Tibial nerve (tissue), 4 donors: ENCODE measurements around the gene NEURL2.

Source experiments
- EP300 ChIP-seq, 2 donors: sonication (generic); formaldehyde crosslinking; IDR thresholded peaks; one replicate each; pipeline ENCODE4 v1.6.1; 2017; ENCODE audit warnings: antibody characterized with exemption in 2 of 2, mild to moderate bottlenecking in 1 of 2
- POLR2A ChIP-seq, 2 donors: fragments of 450-650 bp; IDR thresholded peaks; one replicate each; pipeline ENCODE4 v1.6.1; 2017; ENCODE audit warnings: antibody characterized with exemption in 2 of 2, mild to moderate bottlenecking in 2 of 2, moderate library complexity in 2 of 2
- TF ChIP-seq, protein P1 (sequence below), 5 experiments: fragments of 200-600 bp in 3 of 5; fragments of 450-650 bp in 2 of 5; sonication (generic) in 3 of 5; IDR thresholded peaks; one replicate each; pipeline ENCODE4 v1.5.1; 2016 to 2019; ENCODE audit warnings: antibody characterized with exemption in 5 of 5, mild to moderate bottlenecking in 3 of 5, moderate library complexity in 2 of 5

DNA sequence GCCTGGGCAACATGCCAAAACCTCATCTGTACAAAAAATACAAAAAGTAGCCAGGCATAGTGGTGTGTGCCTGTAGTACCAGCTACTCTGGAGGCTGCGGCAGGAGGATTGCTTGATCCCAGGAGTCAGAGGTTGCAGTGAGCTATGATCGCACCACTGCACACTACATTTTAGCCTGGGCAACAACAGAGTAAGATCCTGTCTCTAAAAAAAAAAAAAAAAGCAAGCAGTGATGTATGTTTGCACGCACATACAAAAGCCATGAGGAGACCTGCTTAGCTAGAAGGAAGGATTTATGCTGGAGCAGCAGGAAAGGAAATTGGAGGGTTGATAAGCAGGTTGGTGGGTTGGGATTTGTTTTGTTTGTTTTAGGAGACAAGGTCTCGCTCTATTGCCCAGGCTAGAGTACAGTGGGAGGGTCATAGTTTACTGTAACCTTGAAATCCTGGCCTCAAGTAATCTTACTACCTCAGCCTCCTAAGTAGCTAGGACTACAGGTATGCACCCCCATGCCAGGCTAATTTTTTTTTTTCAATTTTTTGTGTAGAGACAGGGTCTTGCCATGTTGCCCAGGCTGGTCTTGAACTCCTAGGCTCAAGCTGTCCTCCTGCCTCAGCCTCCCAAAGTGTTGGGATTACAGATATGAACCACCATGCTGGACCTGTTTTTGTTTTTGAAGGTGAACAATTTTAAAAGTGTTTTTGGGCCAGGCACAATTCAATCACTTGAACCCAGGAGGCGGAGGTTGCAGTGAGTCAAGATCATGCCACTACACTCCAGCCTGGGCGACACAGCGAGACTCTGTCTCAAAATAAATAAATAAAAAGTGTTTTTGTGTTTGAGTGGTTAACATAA is 29.6 kb downstream of the NEURL2 start:
- TF ChIP-seq, protein P1, sequence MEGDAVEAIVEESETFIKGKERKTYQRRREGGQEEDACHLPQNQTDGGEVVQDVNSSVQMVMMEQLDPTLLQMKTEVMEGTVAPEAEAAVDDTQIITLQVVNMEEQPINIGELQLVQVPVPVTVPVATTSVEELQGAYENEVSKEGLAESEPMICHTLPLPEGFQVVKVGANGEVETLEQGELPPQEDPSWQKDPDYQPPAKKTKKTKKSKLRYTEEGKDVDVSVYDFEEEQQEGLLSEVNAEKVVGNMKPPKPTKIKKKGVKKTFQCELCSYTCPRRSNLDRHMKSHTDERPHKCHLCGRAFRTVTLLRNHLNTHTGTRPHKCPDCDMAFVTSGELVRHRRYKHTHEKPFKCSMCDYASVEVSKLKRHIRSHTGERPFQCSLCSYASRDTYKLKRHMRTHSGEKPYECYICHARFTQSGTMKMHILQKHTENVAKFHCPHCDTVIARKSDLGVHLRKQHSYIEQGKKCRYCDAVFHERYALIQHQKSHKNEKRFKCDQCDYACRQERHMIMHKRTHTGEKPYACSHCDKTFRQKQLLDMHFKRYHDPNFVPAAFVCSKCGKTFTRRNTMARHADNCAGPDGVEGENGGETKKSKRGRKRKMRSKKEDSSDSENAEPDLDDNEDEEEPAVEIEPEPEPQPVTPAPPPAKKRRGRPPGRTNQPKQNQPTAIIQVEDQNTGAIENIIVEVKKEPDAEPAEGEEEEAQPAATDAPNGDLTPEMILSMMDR (IDR thresholded peaks at IDR 0.05) = no peak
- TF ChIP-seq POLR2A (IDR thresholded peaks at IDR 0.05) (no peak), EP300 (IDR thresholded peaks at IDR 0.05) (no peak)
